GM12878 (cell line): ENCODE data around the gene SYCE3.

Experiments
- TAF1 ChIP-seq: IDR thresholded peaks from 2 replicates; pipeline ENCODE4 v1.6.1; 2011; ENCODE audit warnings: mild to moderate bottlenecking, low read depth, low read length, borderline replicate concordance
- TF ChIP-seq, protein P1 (sequence below), 3 experiments: IDR thresholded peaks in 2 of 3; conservative IDR thresholded peaks in 1 of 3; 2 replicates each; pipeline ENCODE4 v1.5.1; 2011; ENCODE audit warnings: low read depth in 3 of 3, low read length in 3 of 3, mild to moderate bottlenecking in 3 of 3, control low read depth in 2 of 3, moderate library complexity in 2 of 3, inconsistent platforms in 1 of 3, mixed read lengths in 1 of 3; ENCODE audit not compliant: control insufficient read depth in 2 of 3, insufficient read depth in 1 of 3; ENCODE audit errors: extremely low read depth in 1 of 3

DNA sequence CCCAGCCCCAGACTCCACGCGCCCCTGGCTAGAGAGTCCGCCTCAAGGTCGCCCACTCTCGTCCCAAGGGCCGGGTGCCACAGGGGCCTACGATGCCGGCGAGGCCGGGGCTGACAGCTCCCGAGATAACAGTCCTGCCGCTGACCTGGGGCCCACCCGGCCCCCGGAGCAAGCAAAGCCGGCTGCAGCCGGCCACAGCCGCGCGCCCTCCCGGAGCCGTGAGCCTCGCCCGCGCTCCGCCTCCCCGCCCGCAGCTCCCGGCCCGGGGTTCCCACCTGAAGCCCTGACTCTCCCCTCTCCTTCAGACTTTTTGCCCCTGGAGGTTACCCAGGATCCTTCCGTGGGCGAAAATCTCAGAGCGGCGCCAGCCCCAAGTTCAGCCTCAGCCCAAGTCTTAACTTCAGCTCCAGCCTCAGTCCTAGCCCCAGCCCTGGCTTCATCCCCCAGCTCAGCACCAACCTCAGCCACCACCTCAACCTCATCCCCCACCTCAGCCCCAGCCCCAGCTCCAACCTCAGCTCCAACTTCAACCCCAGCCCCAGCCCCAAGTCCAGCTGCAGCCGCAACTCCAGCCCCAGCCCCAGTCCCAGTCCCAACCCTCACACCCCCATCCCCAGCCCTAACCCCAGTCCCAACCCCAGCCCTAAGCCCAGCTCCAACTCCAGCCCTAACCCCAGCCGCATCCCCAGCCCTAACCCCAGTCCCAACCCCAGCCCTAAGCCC is 15.3 kb downstream of the SYCE3 start:
- TF ChIP-seq TAF1: no peak
- TF ChIP-seq, protein P1, sequence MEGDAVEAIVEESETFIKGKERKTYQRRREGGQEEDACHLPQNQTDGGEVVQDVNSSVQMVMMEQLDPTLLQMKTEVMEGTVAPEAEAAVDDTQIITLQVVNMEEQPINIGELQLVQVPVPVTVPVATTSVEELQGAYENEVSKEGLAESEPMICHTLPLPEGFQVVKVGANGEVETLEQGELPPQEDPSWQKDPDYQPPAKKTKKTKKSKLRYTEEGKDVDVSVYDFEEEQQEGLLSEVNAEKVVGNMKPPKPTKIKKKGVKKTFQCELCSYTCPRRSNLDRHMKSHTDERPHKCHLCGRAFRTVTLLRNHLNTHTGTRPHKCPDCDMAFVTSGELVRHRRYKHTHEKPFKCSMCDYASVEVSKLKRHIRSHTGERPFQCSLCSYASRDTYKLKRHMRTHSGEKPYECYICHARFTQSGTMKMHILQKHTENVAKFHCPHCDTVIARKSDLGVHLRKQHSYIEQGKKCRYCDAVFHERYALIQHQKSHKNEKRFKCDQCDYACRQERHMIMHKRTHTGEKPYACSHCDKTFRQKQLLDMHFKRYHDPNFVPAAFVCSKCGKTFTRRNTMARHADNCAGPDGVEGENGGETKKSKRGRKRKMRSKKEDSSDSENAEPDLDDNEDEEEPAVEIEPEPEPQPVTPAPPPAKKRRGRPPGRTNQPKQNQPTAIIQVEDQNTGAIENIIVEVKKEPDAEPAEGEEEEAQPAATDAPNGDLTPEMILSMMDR (IDR thresholded peaks at IDR 0.05 in 2 of 3, conservative IDR thresholded peaks at IDR 0.05 in 1 of 3; ENCODE audit: control insufficient read depth in 2 of 3, extremely low read depth in 1 of 3, insufficient read depth in 1 of 3, low read depth in 3 of 3, low read length in 3 of 3): no peak
